ENCODE data around the gene PROKR2. TPM values are rescaled to one million over a fixed set of nuclear protein-coding genes. Genes with fewer than 3 reads are reported as not detected.

PROKR2 gene
- total RNA-seq, 1 donor from 2014 or later = not detected

- intact Hi-C loops (cut with DNase I) = no loop called here
Measured at GRCh38 chr20:5297280-5298004, 19.3 kb downstream of the PROKR2 start.

GRCh38 chr20:5290596-5290995 lies 26.2 kb downstream of the PROKR2 start:
- intact Hi-C loops (cut with DNase I) = no loop called here
- DNase-seq (ENCODE audit: low spot score) = no peak

More at GRCh38 chr20:5297280-5298004, 19.3 kb downstream of the PROKR2 start:
- DNase-seq (ENCODE audit: low spot score) = no peak

- intact Hi-C loops (cut with DNase I) = no loop called here
- DNase-seq (ENCODE audit: low spot score) = no peak
Measured at GRCh38 chr20:5282561-5282960, 34.2 kb downstream of the PROKR2 start.

DNA sequence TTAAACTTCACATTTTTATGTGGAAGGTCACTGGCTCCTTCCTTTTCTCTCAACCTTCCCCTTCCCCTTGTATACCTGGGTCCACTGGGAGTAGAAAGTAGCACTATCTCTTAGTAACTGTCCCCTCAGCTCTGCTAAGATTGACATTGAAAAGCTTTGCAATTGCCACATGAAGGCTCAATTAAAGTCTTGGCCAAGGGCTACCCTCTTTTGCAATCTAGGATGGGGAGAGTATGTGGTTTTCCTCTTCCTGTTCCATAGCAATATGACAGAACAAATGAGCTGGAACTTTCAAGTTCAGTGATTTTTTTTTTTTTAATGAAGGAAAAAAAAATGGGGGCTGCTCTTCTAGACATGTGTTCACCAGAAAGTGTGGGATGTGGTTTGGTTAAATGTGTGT lies 37.1 kb downstream of the PROKR2 start:
- intact Hi-C loops (cut with DNase I) = no loop called here

GRCh38 chr20:5272268-5272667 lies 44.5 kb downstream of the PROKR2 start:
- no peak for DNase-seq (ENCODE audit: low spot score)
- intact Hi-C loops (cut with DNase I) = no loop called here

More for the DNA sequence above, 37.1 kb downstream of the PROKR2 start:
- DNase-seq (ENCODE audit: low spot score) = no peak

GRCh38 chr20:5270603-5271002 lies 46.2 kb downstream of the PROKR2 start:
- DNase-seq (ENCODE audit: low spot score) = no peak

DNA sequence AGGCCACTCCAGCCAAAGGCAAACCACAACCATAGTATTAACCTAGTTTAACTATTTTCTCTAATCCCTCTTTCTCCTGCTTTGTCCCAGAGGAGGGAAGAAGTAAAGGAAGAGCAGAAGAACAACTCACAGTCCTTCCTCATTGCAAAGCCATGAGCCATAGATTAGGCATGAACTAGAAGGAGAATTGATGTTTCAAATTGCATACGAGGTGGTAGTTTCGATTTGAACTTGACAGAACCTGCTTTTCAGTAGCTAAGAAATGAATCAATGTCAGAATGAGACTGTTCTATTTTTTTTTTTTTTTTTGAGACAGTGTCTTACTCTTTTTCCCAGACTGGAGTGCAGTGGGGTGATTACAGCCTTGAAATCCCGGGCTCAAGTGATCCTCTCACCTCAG lies 48.3 kb downstream of the PROKR2 start:
- intact Hi-C loops (cut with DNase I) = no loop called here
- DNase-seq (ENCODE audit: low spot score) = no peak

More at GRCh38 chr20:5270603-5271002, 46.2 kb downstream of the PROKR2 start:
- intact Hi-C loops (cut with DNase I) = no loop called here

DNA sequence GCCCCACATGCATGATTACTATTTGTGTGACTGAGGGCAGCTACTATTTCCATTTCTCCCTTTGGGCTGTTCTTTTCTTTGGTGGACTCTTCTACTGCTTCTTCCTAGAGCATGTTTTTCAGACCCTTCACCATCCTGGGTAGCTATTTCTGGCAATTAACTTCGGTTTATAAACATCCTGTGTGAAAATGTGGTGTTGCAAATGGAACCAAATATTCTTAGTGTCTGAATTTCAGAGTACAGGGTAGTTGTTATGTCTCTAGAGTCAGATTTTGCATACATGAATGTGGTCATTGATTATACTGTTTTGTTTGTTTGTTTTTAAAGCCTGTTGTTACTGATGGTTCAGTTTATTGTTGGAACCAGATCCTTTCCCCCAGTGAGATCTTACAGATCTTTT lies 49.7 kb downstream of the PROKR2 start:
- intact Hi-C loops (cut with DNase I) = no loop called here
- DNase-seq (ENCODE audit: low spot score) = no peak

Other genes with a start within 250 kb of the PROKR2 start
- 74.9 TPM for gene TMEM230, start 203.9 kb downstream of the PROKR2 start, total RNA-seq
- gene PCNA, start 197.0 kb downstream of the PROKR2 start, total RNA-seq = 16.7 TPM
- 84.0 TPM for gene CDS2, start 189.9 kb downstream of the PROKR2 start, total RNA-seq